OCI-LY1 (cell line): ENCODE data around the gene ST8SIA3.

Experiments used
- EZH2 ChIP-seq: fragments of 200-600 bp; sonication (generic), shearing (Covaris generic); IDR thresholded peaks from 2 replicates; pipeline ENCODE4 v1.8.0; 2017; ENCODE audit warnings: borderline replicate concordance, mixed run types, mild to moderate bottlenecking, antibody characterized with exemption, low read length, moderate library complexity, mixed read lengths
- TF ChIP-seq, protein P1 (sequence below): fragments of 200-600 bp; sonication (generic), shearing (Covaris generic); IDR thresholded peaks from 2 replicates; pipeline ENCODE4 v1.5.1; 2017; ENCODE audit warnings: mild to moderate bottlenecking, antibody characterized with exemption, low read length, moderate library complexity, mixed read lengths

- TF ChIP-seq EZH2: no peak
- TF ChIP-seq, protein P1, sequence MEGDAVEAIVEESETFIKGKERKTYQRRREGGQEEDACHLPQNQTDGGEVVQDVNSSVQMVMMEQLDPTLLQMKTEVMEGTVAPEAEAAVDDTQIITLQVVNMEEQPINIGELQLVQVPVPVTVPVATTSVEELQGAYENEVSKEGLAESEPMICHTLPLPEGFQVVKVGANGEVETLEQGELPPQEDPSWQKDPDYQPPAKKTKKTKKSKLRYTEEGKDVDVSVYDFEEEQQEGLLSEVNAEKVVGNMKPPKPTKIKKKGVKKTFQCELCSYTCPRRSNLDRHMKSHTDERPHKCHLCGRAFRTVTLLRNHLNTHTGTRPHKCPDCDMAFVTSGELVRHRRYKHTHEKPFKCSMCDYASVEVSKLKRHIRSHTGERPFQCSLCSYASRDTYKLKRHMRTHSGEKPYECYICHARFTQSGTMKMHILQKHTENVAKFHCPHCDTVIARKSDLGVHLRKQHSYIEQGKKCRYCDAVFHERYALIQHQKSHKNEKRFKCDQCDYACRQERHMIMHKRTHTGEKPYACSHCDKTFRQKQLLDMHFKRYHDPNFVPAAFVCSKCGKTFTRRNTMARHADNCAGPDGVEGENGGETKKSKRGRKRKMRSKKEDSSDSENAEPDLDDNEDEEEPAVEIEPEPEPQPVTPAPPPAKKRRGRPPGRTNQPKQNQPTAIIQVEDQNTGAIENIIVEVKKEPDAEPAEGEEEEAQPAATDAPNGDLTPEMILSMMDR: no peak
These were observed 20.1 kb downstream of the ST8SIA3 start for GRCh38 chr18:57372444-57372843.
